Activated CD8-positive, alpha-beta T cell treated with anti-CD3 and anti-CD28 coated beads for 36 hours (primary cell): Measurements from ENCODE around the gene NFIA. TPM values are rescaled to one million over a fixed set of nuclear protein-coding genes. Genes with fewer than 3 reads are reported as not detected.

Experiments
- ATAC-seq: fragments of 200-7000 bp; cut with Tn5 transposase; one replicate; pipeline ENCODE4 v1.10.0; 2021; ENCODE audit warnings: mild to moderate bottlenecking, moderate library complexity
- CTCF ChIA-PET: fragments of 350-600 bp; sonication (Branson Sonifier 250); formaldehyde crosslinking; loops from one replicate; lab custom pipeline; 2021; ENCODE audit warnings: antibody characterized with exemption; lab: Charles Lee
- POLR2A ChIA-PET: fragments of 350-600 bp; sonication (Branson Sonifier 250); formaldehyde crosslinking; loops from one replicate; lab custom pipeline; 2021; ENCODE audit warnings: antibody characterized with exemption; lab: Charles Lee
- DNase-seq: peaks from one replicate; pipeline ENCODE4 v3.0.0-alpha.2; 2020
- H3K27ac Mint-ChIP-seq: one replicate; pipeline ENCODE4 v1.8.0; 2021; ENCODE audit warnings: mild to moderate bottlenecking, mixed read lengths
- H3K27me3 Mint-ChIP-seq: one replicate; pipeline ENCODE4 v1.8.0; 2021; ENCODE audit warnings: mixed read lengths
- H3K36me3 Mint-ChIP-seq: one replicate; pipeline ENCODE4 v1.8.0; 2021; ENCODE audit warnings: low read depth, mixed read lengths
- H3K4me1 Mint-ChIP-seq: one replicate; pipeline ENCODE4 v1.8.0; 2021; ENCODE audit warnings: low read depth, mixed read lengths
- H3K4me3 Mint-ChIP-seq: one replicate; pipeline ENCODE4 v1.8.0; 2021; ENCODE audit warnings: mild to moderate bottlenecking, moderate library complexity, mixed read lengths
- H3K9me3 Mint-ChIP-seq: one replicate; pipeline ENCODE4 v1.8.0; 2021; ENCODE audit warnings: mixed read lengths
- intact Hi-C: fragments of 100-400 bp; cut with micrococcal nuclease; formaldehyde crosslinking; loops from one replicate; pipeline ENCODE4 v1.10.0; 2022
- total RNA-seq, 2 experiments: library from RNA; stranded (reverse); gene quantifications; one replicate each; pipeline ENCODE4 v1.2.3, GENCODE V29; 2021
- TF ChIP-seq, protein P1 (sequence below): fragments of 200-600 bp; IDR thresholded peaks from one replicate; pipeline ENCODE4 v1.8.0; 2022; ENCODE audit warnings: antibody characterized with exemption, mild to moderate bottlenecking

Gene NFIA
- total RNA-seq, 2 experiments from 2014 or later, result 1.9 to 2.4 TPM

- Mint-ChIP-seq H3K27me3 (no peaks in the 10 kb centered on the region), H3K27ac (no peak overlapping the region), H3K9me3 (no peaks in the 10 kb centered on the region), H3K4me3 (no peak overlapping the region), H3K36me3 (no peaks in the 10 kb centered on the region), H3K4me1 (peaks cover 18% of the 10 kb centered on the region)
- ChIA-PET POLR2A (no interaction called here), CTCF (interaction anchor here (2.3 kb wide), 1 partner anchor 49 kb away, joined by 6 read pairs; no protein-coding TSS in a partner anchor)
- ATAC-seq (no peak), DNase-seq (no peak)
- intact Hi-C loops, result no loop called here
- TF ChIP-seq, protein P1, sequence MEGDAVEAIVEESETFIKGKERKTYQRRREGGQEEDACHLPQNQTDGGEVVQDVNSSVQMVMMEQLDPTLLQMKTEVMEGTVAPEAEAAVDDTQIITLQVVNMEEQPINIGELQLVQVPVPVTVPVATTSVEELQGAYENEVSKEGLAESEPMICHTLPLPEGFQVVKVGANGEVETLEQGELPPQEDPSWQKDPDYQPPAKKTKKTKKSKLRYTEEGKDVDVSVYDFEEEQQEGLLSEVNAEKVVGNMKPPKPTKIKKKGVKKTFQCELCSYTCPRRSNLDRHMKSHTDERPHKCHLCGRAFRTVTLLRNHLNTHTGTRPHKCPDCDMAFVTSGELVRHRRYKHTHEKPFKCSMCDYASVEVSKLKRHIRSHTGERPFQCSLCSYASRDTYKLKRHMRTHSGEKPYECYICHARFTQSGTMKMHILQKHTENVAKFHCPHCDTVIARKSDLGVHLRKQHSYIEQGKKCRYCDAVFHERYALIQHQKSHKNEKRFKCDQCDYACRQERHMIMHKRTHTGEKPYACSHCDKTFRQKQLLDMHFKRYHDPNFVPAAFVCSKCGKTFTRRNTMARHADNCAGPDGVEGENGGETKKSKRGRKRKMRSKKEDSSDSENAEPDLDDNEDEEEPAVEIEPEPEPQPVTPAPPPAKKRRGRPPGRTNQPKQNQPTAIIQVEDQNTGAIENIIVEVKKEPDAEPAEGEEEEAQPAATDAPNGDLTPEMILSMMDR, result no peak
Measured at GRCh38 chr1:61270107-61270506, 187.7 kb downstream of the NFIA start.

- Mint-ChIP-seq H3K36me3 (no peaks in the 10 kb centered on the region), H3K4me1 (peaks cover 18% of the 10 kb centered on the region), H3K9me3 (no peaks in the 10 kb centered on the region), H3K27me3 (no peaks in the 10 kb centered on the region), H3K27ac (peak overlapping the region; percentile 66), H3K4me3 (no peak overlapping the region)
- TF ChIP-seq, protein P1, result no peak
- CTCF ChIA-PET, result interaction anchor here (0.8 to 2.3 kb wide), 5 partner anchors 36 to 221 kb away, joined by 3 to 10 read pairs (median 4); no protein-coding TSS in a partner anchor
- peak; percentile 91 for ATAC-seq
- POLR2A ChIA-PET, result interaction anchor here (0.8 to 1.0 kb wide), 2 partner anchors 61 to 192 kb away, joined by 3 read pairs; no protein-coding TSS in a partner anchor
- DNase-seq, result no peak
- intact Hi-C loops, result no loop called here
Measured at GRCh38 chr1:61270761-61271411, 188.5 kb downstream of the NFIA start.

- H3K36me3 Mint-ChIP-seq, result no peaks in the 10 kb centered on the region
- no peaks in the 10 kb centered on the region for H3K9me3 Mint-ChIP-seq
- peak; percentile 17 for ATAC-seq
- TF ChIP-seq, protein P1, result no peak
- H3K27ac Mint-ChIP-seq, result peak overlapping the region; percentile 50
- POLR2A ChIA-PET, result interaction anchor here (0.8 to 1.0 kb wide), 2 partner anchors 61 to 193 kb away, joined by 3 read pairs; no protein-coding TSS in a partner anchor
- intact Hi-C loops, result no loop called here
- H3K4me1 Mint-ChIP-seq, result peaks cover 18% of the 10 kb centered on the region
- no peak for DNase-seq
- CTCF ChIA-PET, result interaction anchor here (0.8 to 2.3 kb wide), 6 partner anchors 9 to 222 kb away, joined by 3 to 10 read pairs (median 4); no protein-coding TSS in a partner anchor
- H3K4me3 Mint-ChIP-seq, result no peak overlapping the region
- H3K27me3 Mint-ChIP-seq, result no peaks in the 10 kb centered on the region
Measured at GRCh38 chr1:61271412-61271789, 189.0 kb downstream of the NFIA start.

GRCh38 chr1:61273167-61273705 lies 190.9 kb downstream of the NFIA start:
- Mint-ChIP-seq H3K27me3 (no peaks in the 10 kb centered on the region), H3K4me3 (no peak overlapping the region), H3K27ac (no peak overlapping the region), H3K4me1 (peaks cover 18% of the 10 kb centered on the region), H3K9me3 (no peaks in the 10 kb centered on the region), H3K36me3 (no peaks in the 10 kb centered on the region)
- intact Hi-C loops, result no loop called here
- ChIA-PET CTCF (no interaction called here), POLR2A (no interaction called here)
- ATAC-seq (no peak), DNase-seq (no peak)
- TF ChIP-seq, protein P1, result no peak

DNA sequence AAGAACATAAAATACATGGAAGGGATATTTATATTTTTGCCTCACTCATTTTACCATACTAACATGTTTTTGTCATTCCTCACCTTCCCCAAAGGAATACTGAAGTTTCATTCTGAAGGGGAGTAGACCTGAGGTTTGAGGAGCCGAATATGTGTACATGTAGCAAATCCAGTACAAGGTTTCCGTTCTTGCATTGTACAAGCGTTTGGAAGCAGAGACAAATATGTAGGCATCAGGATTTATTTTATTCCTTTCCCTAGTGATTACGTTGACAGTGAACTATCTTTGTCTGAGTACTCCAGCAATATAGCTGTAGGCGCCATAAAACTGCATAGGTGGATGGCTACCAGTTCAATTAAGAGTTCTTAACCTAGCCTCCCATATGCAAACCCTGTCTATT lies 191.5 kb downstream of the NFIA start:
- H3K27ac Mint-ChIP-seq, result no peak overlapping the region

More for the DNA sequence above, 191.5 kb downstream of the NFIA start:
- ChIA-PET POLR2A (no interaction called here), CTCF (no interaction called here)
- intact Hi-C loops, result no loop called here
- Mint-ChIP-seq H3K4me3 (no peak overlapping the region), H3K4me1 (peaks cover 18% of the 10 kb centered on the region), H3K36me3 (no peaks in the 10 kb centered on the region), H3K27me3 (no peaks in the 10 kb centered on the region), H3K9me3 (no peaks in the 10 kb centered on the region)
- TF ChIP-seq, protein P1, result no peak
- no peak for DNase-seq
- no peak for ATAC-seq
